RWPE1 (cell line): Measurements from ENCODE around the gene GAST.

Source experiments
- CTCF ChIA-PET: fragments of 350-600 bp; sonication (Branson Sonifier 250); formaldehyde crosslinking; extraction: SDS; loops from one replicate; lab custom pipeline; 2021; lab: Yijun Ruan, JAX
- POLR2A ChIA-PET: fragments of 400-600 bp; formaldehyde crosslinking; extraction: SDS; loops from one replicate; lab custom pipeline; 2020; ENCODE audit warnings: antibody characterized with exemption; ENCODE audit not compliant: low non-redundant PET; lab: Yijun Ruan, JAX
- DNase-seq: peaks from one replicate; pipeline ENCODE4 v3.0.0; 2012; ENCODE audit warnings: low spot score
- H3K27ac ChIP-seq: fragments of 450-650 bp; 2 replicates; pipeline ENCODE4 v1.5.1; 2017
- TF ChIP-seq, protein P1 (sequence below): fragments of 450-650 bp; conservative IDR thresholded peaks from 2 replicates; pipeline ENCODE4 v1.5.1; 2017; ENCODE audit warnings: low read depth, mild to moderate bottlenecking

The GAST gene

DNA sequence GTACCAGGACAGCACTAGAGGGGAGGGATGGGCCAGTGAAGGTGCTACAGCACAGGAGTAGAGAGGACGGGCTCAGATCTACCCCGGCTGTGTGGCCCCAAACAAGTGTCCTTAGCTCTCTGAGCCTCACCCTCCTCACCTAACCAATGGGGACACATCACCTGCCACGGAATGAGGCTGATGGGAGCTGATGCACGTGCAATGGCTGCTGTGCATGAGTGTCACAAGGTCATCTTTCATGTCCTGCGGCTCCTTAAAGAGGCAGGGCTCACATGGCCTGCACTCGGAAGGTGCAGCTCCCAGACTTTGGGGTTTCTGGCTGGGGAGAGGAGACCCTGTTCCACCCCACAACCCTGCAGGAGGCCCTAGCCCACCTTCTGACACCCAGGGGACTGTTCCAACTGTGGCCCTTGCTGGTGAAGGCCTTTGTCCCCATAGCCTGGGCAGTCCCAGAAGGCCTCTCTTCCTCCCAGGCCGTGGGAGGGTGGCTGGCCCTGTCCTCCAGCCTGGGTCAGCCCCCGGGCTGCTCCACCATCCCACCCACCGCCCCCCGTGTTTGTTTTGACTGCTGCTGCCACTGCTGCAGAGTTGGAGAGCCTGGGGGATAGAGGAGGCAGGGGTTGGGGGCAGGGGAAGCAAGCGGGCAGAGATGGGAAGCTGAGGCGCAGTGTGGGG, 11.8 kb downstream of the GAST start:
- ChIA-PET CTCF (interaction anchor here (0.6 kb wide), 1 partner anchor 26 kb away, joined by 3 read pairs; no protein-coding TSS in a partner anchor), POLR2A (no interaction called here)
- DNase-seq, result no peak
- TF ChIP-seq, protein P1, sequence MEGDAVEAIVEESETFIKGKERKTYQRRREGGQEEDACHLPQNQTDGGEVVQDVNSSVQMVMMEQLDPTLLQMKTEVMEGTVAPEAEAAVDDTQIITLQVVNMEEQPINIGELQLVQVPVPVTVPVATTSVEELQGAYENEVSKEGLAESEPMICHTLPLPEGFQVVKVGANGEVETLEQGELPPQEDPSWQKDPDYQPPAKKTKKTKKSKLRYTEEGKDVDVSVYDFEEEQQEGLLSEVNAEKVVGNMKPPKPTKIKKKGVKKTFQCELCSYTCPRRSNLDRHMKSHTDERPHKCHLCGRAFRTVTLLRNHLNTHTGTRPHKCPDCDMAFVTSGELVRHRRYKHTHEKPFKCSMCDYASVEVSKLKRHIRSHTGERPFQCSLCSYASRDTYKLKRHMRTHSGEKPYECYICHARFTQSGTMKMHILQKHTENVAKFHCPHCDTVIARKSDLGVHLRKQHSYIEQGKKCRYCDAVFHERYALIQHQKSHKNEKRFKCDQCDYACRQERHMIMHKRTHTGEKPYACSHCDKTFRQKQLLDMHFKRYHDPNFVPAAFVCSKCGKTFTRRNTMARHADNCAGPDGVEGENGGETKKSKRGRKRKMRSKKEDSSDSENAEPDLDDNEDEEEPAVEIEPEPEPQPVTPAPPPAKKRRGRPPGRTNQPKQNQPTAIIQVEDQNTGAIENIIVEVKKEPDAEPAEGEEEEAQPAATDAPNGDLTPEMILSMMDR, result no peak
- H3K27ac ChIP-seq, result no peak overlapping the region

DNA sequence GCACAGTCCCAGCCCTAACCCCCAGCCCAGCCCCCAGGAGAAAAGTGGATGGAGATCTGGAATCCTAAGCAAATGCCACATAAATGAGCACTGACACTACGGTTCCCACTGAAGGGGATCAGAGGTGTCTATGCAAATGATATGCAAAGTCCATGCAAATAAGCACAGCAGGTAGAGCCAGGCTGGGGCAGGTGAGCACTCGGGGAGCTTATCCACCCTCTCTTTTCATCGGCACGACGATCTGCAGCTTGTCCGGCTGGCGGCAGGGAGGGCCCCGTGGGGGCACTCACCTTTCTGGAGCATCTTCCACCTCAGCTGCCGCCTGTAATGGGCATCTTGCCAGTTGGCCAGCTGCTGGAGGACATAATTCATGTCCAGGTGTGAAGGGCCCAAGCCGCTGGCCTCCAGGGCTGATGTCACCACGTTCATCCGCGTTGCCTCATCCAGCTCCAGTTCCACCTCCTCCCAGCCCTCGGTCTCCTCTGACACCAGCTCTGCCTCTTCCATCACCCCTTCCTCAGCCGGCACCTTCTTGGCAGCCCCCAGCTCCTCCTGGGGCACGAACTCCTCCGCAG, 12.4 kb downstream of the GAST start:
- DNase-seq, result no peak
- H3K27ac ChIP-seq, result peak overlapping the region; percentile 74; the same call in 1 of the 2 replicates
- TF ChIP-seq, protein P1, result no peak
- POLR2A ChIA-PET, result no interaction called here
- CTCF ChIA-PET, result no interaction called here

DNA sequence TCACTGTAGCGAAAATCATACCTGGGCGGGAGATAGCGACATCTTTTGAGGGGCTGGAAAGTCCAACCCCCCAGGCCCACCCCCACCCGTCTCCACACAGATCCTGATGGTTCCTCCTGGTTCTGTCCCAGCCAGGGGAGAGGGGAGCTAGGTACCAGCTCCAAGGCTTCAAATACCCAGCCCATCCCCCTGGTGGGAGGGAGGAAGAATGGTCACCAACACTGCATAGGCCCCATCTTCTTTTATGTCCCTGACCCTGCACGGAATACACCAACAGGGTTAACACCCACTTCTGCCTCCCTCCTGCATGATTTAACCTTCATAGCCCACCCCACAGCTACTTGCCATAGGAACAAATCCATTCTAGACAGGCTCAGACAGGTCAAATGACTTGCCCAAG, 13.0 kb downstream of the GAST start:
- CTCF ChIA-PET, result no interaction called here
- DNase-seq, result no peak
- peak overlapping the region; percentile 74 for H3K27ac ChIP-seq
- TF ChIP-seq, protein P1, result no peak
- POLR2A ChIA-PET, result no interaction called here

DNA sequence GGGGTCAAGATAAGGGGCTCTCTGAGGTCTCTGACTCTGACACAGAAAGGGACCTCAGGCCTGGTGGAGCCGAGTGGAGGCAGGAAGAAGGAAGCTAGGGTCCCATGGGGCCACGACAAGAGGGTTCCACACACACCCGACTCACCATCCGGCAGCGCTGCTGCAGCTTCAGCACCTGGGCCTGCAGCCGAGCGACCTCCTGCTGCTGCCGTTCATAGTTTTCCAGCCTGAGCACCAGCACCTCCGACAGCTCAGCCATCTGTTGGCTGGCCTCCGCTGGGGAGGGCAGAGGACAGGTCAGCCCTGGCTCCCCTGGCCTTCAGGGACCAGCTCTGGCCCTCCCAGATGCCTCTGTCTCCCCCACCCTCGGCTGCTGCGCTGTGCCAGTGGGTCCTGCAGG, 15.9 kb downstream of the GAST start:
- ChIA-PET POLR2A (no interaction called here), CTCF (interaction anchor here (0.5 kb wide), 1 partner anchor 14 kb away, joined by 4 read pairs; no protein-coding TSS in a partner anchor)
- TF ChIP-seq, protein P1, result no peak
- H3K27ac ChIP-seq, result peak overlapping the region; percentile 74
- DNase-seq, result no peak

DNA sequence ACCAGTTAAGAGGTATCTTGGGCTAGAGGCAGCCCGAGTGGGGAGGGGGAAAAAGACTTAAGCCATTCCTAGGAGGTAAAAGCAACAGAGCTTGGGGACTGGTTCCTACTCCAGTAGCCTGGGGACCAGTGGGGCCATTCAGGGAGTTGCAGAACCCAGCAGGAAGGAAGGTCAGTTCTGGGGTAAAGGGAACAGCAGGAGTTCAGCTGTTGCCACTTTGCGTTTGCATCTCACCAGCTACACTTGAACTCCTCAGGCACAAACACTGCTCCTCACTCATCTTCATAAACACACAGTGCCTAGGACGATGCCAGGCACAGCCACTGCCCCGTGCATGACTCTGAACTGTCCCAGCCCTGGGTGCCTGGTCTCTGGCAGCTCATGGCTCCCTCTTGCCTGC, 18.3 kb downstream of the GAST start:
- TF ChIP-seq, protein P1, result no peak
- ChIA-PET POLR2A (interaction anchor here (0.6 kb wide), 1 partner anchor 665 kb away, joined by 3 read pairs; no protein-coding TSS in a partner anchor), CTCF (no interaction called here)
- DNase-seq, result no peak
- H3K27ac ChIP-seq, result no peak overlapping the region

DNA sequence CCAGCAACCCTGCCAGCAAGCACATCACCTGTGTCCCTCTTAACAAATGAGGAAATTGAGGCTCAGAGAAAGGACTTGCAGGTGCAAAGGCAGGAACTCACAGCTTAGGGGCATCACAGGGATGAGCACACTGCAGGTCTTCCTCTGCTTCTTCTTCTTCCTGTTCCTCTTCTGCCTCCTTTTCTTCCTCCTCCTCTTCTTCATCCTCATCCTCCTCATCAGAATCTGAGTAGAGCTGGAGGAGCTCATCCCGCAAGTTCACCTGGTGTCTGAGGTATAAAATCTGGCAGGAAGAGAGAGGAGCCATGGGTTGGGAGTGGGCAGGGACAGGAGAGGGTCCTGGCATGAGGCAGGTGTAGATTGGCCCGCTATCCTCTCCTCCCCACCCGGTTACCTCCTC, 19.7 kb downstream of the GAST start:
- TF ChIP-seq, protein P1, result no peak
- ChIA-PET POLR2A (no interaction called here), CTCF (interaction anchor here (0.6 to 0.9 kb wide), 3 partner anchors 23 to 69 kb away, joined by 3 to 5 read pairs (median 4); no protein-coding TSS in a partner anchor)
- no peak overlapping the region for H3K27ac ChIP-seq
- no peak for DNase-seq
